ENCODE results near the gene TMC2.
"Not testable (repeated sequence)": the region's sequence is repeated elsewhere in the genome, so short reads cannot be mapped to it uniquely, and the experiment has no call there.

The TMC2 gene, protein sequence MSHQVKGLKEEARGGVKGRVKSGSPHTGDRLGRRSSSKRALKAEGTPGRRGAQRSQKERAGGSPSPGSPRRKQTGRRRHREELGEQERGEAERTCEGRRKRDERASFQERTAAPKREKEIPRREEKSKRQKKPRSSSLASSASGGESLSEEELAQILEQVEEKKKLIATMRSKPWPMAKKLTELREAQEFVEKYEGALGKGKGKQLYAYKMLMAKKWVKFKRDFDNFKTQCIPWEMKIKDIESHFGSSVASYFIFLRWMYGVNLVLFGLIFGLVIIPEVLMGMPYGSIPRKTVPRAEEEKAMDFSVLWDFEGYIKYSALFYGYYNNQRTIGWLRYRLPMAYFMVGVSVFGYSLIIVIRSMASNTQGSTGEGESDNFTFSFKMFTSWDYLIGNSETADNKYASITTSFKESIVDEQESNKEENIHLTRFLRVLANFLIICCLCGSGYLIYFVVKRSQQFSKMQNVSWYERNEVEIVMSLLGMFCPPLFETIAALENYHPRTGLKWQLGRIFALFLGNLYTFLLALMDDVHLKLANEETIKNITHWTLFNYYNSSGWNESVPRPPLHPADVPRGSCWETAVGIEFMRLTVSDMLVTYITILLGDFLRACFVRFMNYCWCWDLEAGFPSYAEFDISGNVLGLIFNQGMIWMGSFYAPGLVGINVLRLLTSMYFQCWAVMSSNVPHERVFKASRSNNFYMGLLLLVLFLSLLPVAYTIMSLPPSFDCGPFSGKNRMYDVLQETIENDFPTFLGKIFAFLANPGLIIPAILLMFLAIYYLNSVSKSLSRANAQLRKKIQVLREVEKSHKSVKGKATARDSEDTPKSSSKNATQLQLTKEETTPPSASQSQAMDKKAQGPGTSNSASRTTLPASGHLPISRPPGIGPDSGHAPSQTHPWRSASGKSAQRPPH

DNA sequence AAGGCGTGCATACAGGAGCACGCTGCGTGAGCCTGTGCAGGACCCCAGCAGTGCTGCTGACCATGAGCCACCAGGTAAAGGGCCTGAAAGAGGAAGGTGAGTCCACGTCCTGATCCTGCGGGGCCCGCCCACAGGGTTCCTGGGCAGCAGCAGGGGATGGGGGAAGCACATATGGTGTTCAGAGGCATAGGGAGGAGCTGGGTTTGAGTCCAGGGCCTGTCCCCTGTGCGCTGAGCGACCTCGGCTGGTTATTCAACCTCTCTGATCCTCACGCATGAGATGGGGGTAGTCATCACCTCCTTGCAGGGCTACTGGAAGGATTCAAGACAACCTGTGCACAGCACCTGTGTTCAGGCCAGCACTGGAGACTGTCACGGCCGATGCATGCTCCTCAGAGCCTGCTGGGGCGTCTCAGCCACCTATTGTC is at the start of gene TMC2:
Gene TMC2, plus strand, starts transcription at position 14 of the 427 bp plus-strand sequence. Its CDS starts 49 bp downstream, at position 63.
- no peak for DNase-seq (ENCODE audit: low read depth, low spot score)

DNA sequence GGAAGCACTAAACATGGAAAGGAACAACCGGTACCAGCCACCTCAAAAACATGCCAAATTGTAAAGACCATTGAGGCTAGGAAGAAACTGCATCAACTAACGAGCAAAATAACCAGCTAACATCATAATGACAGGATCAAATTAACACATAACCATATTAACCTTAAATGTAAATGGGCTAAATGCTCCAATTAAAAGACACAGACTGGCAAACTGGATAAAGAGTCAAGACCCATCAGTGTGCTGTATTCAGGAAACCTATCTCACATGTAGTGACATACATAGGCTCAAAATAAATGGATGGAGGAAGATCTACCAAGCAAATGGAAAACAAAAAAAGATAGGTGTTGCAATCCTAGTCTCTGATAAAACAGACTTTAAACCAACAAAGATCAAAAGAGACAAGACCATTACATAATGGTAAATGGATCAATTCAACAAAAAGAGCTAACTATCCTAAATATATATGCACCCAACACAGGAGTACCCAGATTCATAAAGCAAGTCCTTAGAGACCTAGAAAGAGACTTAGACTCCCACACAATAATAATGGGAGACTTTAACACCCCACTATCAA is 33.5 kb upstream of the TMC2 start:
- DNase-seq (ENCODE audit: low read depth, low spot score) = not testable (repeated sequence)

DNA sequence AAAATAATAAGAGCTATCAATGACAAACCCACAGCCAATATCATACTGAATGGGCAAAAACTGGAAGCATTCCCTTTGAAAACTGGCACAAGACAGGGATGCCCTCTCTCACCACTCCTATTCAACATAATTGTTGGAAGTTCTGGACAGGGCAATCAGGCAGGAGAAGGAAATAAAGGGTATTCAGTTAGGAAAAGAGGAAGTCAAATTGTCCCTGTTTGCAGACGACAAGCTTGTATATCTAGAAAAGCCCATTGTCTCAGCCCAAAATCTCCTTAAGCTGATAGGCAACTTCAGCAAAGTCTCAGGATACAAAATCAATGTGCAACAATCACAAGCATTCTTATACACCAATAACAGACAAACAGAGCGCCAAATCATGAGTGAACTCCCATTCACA is 31.6 kb upstream of the TMC2 start:
- DNase-seq (ENCODE audit: low read depth, low spot score) = not testable (repeated sequence)

DNA sequence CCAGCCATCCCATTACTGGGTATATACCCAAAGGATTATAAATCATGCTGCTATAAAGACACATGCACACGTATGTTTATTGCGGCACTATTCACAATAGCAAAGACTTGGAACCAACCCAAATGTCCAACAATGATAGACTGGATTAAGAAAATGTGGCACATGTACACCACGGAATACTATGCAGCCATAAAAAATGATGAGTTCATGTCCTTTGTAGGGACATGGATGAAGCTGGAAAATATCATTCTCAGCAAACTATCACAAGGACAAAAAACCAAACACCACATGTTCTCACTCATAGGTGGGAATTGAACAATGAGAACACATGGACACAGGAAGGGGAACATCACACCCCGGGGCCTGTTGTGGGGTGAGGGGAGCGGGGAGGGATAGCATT is 29.9 kb upstream of the TMC2 start:
- not testable (repeated sequence) for DNase-seq (ENCODE audit: low read depth, low spot score)

DNA sequence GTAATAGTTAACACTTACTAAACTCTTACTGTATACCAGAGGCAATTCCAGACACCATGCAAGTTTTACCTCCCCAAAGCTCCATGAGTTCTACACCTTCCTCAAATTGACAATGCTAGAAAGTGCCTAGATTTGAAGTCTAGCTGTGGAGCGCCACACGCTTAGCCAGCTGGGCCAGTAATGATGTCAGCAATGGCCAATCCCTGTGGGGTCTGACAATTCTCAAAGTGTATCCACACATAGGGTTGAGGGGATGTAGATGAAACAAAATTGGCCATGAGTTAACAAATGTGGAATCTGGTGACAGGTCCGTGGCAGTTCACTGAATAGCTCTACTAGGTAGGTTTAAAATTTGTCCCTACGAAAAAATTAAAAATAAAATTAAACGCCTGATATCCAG is 28.9 kb upstream of the TMC2 start:
- no peak for DNase-seq (ENCODE audit: low read depth, low spot score)

DNA sequence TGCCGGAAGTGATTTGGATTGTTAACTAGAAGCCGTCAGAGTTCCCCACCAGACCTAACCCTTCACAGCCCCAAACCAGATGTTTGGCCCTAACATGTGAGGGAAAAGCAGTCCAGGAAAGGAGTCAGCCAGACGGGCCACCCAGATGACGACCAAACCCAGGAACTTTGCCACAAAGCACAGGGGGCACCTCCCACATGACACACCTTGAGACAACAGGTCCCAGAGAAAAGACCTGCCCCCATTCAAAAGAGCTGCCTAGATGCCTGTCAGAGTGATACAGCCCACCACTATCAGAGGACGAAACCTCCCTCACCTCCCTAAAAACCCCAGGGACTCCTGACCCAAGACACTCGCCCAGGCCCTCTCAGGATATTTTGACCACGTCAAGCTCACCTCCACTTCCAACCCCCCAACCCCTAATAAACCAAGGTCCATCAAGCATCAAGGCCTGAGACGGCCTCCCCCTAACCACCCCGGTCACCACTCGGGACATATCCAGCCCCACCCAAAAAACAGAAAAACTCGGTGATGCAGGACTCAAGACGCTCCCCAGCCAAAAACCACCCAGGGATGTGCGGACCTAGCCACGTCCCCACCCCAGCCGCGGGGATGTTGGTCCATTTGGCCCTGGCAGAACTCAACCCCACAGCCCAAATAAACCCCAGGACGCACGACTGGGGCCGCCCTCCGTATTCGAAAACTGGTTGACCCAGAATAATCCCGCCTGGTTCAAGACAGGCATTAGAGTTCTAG is 28.3 kb upstream of the TMC2 start:
- no peak for DNase-seq (ENCODE audit: low read depth, low spot score)

DNA sequence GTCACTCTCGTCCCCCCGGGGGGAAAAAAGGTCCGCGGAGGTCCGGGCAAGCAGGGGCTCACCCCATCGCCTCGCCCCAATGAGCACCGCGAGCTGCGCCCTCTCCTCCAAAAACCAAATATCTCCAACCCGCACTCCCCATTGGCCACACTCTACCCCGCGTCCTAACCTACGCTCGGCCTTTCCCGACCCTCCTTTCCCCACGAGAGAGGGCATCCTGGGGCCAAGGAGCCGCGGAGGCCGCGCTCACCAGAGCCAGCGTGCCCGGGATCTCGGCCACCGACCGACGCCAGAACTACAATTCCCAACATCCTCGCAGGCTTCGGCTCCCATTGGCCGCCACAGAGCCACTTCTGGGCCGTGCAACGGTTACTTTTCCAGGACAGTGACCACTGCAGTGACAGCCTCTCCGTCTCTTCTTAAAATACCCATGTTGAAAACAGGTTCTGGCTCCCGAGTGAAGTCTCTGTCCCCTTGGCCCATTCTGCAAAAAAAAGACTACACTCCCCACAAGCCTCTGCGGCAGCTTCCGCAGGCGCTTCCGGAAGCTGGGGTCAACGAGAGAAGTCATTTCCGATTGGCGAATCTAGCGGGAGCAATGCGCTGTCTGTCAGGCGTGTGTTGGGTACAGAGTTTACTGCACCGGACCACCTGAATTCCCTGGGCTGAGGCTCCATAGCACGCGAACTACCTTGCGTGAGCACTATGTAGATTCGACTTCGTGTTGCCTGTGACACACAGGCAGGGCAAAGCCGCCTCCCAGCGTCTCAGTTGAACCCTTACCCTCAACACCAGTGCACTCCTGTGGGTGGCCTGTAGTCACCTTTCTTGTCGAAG is 27.5 kb upstream of the TMC2 start, which contains the start of gene ZNF343:
Gene ZNF343, minus strand, starts transcription at position 285 of the 837 bp plus-strand sequence. CDS start 15,020 bp downstream, outside the sequence.
- peak; percentile 53 for DNase-seq (ENCODE audit: low read depth, low spot score)

DNA sequence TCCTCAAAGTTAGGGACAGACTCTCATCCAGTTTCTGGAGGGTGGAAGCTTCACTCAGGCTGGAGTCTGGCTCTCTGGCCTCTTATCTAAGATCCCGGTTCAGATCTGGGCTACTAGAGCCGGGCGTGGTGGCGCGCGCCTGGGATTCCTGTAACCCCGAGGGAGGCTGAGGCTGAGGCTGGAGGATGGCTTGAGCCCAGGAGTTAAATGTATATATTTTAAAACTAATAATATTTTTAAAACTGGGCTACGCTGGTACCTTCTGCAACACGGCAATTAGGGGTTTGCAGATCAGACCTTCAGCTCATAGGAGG is 26.9 kb upstream of the TMC2 start:
- DNase-seq (ENCODE audit: low read depth, low spot score) = no peak

DNA sequence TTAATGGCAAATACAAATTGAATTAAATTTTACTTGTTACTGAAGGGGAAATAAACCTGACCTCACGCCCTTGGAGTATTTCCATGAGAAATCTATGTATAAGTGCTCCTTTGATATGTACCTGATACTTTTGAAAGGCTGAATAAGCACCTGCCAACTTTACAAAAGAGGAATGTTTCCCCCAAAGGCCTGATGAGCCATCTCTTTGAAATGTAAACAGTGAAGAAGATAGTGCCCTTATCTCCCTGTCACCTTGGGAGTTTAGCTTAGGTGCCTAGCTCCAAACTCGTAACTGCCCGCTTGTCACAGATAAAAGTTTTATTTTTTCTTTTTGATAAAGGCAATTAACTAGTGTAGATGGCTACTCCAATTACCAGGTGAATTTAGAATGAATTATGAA is 26.6 kb upstream of the TMC2 start:
- DNase-seq (ENCODE audit: low read depth, low spot score) = no peak

DNA sequence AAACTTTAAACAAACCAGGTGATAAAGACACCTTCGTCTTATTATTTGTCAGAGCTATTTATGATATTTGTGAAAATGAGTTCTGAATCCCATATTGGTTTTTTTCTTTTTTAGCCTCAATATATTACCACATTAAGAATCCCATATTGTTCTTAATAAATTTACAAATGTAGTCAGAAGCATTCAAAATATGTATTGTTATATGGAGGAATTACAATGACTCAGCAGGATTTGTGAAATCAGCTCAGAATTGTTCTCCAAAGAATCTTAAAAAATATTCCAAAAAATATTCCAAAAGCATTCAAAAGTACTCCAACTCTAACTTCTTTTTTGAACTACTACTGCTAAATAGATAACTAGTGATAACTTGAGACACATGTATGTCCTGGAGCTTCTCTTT is 21.2 kb upstream of the TMC2 start:
- no peak for DNase-seq (ENCODE audit: low read depth, low spot score)

DNA sequence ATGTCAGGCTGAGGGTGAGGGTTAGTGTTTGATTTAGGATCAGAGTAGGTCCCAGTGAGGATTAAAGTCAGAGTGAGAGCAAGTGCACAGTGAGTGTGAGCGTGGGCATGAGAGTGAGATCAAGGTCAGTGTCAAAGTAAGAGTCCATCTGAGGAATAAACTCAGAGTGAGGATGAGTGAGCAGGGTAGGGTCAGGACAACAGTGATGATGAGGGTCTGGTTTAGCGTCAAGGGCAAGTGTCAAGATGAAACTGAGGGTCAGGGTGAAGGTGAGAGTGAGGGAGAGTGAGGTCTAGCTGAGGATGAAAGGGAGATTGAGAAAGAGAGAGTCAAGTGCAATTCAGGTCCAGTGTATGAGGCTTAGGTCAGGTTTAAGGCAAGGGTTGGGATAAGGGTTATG is 20.0 kb upstream of the TMC2 start:
- no peak for DNase-seq (ENCODE audit: low read depth, low spot score)

DNA sequence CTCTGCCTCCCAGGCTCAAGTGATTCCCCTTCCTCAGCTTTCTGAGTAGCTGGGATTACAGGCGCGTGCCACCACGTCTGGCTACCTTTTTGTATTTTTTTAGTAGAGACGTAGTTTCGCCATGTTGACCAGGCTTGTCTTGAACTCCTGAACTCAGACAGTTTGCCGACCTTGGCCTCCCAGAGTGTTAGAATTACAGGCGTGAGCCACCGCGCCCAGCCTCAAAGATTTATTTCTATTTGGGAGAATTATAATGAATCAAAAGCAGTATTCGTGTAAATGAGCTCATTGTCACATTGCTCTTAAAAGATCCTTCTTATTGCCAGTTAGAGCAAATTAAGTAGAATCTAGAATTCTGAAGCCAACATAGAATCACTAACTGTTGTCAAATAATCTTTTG is 18.3 kb upstream of the TMC2 start:
- no peak for DNase-seq (ENCODE audit: low read depth, low spot score)

DNA sequence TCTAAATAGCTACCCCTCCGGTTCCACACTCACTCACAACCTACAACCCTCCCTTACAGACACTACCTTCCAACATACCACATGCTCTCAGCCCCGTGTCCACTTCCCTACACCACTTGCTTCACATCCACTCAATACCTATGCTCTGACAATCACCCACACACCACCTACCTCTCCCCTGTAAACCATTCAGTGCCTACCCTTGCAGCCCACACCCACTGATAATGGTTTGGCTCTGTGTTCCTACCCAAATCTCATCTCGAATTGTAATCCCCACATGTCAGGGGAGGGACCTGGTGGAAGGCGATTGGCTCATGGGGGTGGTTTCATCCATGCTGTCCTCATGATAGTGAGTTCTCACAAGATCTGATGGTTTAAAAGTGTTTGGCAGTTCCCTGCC is 17.8 kb upstream of the TMC2 start:
- no peak for DNase-seq (ENCODE audit: low read depth, low spot score)

DNA sequence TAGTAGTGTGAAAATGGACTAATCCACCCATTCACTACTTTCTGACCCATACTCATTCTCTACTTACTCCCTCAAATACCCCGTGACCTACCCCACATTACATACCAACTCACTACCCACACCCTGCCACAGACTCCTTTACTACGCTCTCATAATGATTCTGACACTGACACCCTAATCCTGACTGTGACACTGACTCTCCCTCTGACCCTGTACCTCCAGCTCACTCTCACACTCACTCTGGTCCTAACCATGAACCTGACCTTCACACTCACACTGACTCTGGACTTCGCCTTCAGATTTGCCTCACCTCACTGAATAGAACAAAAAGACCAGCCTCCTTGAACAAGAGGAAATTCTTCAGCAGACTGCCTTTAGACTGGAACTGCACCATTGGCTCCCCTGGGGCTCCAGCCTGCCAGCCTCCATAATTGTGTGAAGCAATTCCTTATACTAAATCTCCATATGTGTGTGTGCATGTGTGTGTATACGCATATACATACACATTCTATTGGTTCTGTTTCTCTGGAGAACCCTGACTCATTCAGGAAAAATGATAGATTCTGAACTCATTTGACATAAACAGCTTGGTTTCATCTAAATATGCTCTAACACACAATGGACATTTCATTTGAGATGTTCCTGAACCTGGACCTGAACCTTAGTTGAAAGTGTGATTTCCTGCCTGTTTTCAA is 17.1 kb upstream of the TMC2 start:
- no peak for DNase-seq (ENCODE audit: low read depth, low spot score)

DNA sequence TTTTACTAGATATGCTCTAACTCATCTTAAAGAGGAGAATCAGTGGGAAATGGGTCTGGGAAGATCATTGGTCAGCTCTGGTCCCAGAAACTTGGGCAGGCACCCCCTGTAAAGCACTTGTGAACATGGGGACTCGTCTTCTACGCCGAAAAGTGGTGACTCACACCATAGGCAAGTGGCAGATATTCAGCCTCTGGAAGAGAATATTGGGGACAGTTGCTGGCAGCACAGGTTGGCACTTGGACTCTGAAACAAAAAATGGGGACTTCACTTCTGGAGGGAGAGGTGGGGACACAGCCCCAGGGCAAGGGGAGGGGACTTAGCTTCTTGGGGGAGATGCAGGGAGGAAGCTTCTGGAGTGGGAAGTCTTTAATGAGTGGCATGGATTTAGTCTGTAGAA is 15.8 kb upstream of the TMC2 start:
- DNase-seq (ENCODE audit: low read depth, low spot score) = no peak

DNA sequence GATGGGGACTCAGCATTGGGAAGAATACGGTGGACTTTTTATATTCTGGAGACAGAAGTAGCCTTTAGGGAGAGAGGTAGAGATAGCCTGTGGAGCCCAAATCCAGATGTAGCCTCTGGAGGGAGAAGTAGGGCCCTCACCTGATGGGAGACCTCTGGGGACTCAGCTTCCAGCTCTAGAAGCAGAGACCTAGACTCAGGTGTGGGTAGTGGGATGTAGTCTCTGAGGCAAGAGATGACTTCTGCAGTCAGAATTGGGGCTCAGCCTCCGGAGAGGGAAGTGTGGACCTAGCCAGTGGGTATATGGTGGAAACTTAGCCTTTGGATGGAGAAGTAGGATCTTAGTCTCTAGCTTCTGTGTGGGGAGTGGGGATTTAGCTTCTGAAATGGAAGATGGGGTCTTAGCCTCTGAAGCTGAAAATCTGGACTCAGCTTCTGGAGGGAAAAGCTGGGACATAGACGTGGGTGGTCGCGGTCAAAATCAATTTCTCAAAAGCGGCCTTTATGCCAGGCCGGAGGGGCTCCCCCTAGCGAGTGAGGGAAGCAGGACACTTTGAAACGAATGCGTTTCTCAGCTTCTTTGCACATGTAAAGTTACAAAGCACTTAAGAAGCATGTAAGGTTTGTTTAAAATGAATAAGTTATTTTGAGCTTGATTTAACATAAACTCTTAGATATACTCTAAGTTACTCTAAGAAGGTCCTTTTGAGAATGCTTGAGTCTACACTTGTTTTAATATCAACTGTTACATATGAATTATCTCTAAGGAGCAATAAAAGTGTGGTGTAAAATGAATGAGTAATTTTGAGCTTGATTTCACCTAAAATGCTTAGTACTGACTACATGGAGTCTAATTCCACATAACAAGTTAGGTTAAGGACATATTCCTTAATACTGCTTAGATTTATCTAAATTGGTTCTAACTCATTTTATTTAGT is 14.7 kb upstream of the TMC2 start:
- peak; percentile 10 for DNase-seq (ENCODE audit: low read depth, low spot score)

DNA sequence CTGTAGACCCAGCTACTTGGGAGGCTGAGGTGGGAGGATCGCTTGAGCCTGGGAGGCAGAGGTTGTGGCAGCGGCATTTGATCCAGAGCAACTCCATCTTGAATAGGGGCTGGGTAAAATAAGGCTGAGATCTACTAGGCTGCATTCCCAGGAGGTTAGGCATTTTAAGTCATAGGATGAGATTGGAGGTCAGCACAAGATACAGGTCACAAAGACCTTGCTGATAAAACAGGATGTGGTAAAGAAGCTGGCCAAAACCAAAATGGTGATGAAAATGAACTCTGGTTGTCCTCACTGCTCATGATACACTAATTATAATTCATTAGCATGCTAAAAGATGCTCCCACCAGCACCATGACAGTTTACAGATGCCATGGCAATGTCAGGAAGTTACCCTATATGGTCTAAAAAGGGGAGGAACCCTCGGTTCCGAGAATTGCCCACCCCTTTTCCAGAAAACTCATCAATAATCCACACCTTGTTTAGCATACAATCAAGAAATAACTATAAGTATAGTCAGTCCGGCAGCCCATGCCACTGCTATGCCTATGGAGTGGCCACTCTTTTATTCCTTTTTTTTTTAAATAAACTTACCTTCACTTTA is 13.4 kb upstream of the TMC2 start:
- not testable (repeated sequence) for DNase-seq (ENCODE audit: low read depth, low spot score)

DNA sequence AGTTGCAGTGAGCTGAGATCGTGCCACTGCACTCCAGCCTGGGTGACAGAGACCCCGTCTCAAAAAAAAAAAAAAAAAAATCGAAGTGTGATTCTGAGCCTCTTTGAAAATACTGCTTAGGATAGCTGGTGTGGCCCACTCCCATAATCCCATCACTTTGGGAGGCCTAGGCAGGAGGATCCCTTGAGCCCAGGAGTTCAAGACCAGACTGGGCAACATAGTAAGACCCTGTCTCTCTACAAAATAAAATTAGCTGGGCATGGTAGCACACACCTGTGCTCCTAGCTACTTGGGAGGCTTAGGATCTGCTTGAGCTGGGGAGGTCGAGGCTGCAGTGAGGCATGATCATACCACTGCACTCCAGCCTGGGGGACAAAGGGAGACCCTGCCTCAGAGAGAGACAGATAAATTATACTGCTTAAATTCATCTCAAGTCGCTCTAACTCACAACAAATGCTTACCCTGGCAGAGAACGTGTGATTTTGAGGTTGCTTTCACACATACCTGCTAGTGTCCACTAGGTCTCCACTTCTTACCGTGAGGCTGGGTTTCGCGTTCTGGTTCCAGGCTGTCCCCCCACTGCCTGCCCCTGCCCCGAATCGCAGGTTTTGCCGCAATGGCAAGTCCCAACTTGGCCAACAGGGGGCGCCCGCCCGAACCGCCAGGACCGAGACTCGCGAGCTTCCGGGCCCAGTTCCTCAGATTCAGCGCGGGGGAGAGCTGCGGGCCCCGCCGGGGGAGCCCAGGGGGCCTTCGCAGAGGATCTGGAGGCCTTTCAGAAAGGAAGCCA is 12.3 kb upstream of the TMC2 start:
- peak; percentile 24 for DNase-seq (ENCODE audit: low read depth, low spot score)

Measured in brain pericyte (primary cell).